HEK293 (cell line): ENCODE results near the gene RASGRF2.

ENCODE experiments used
- CTCF ChIA-PET: fragments of 350-600 bp; formaldehyde crosslinking; extraction: SDS; loops from one replicate; lab custom pipeline; 2021; ENCODE audit warnings: antibody characterized with exemption; lab: Yijun Ruan, JAX
- POLR2A ChIA-PET: fragments of 300-600 bp; formaldehyde crosslinking; extraction: SDS; loops from one replicate; lab custom pipeline; 2020; ENCODE audit warnings: antibody characterized with exemption, inconsistent platforms; lab: Yijun Ruan, JAX
- H3K27ac ChIP-seq: fragments of 200-500 bp; sonication (Bioruptor generic); 2 replicates; pipeline ENCODE4 v1.5.1; 2014; ENCODE audit warnings: low read depth, low read length, control low read depth, inconsistent platforms; ENCODE audit errors: extremely low read depth
- H3K36me3 ChIP-seq, 2 experiments: fragments of 200-500 bp in 1 of 2; sonication (Bioruptor generic) in 1 of 2; 1 replicate in 1 of 2; 2 replicates in 1 of 2; pipeline ENCODE4 v1.5.1; 2014 to 2017; ENCODE audit warnings: inconsistent platforms in 2 of 2, low read length in 2 of 2; ENCODE audit not compliant: control insufficient read depth in 2 of 2, insufficient read depth in 1 of 2
- H3K4me1 ChIP-seq: fragments of 200-500 bp; sonication (Bioruptor generic); 2 replicates; pipeline ENCODE4 v1.5.1; 2014; ENCODE audit warnings: mild to moderate bottlenecking, low read length, inconsistent platforms; ENCODE audit not compliant: control insufficient read depth, insufficient read depth
- H3K4me3 ChIP-seq: 2 replicates; pipeline ENCODE4 v1.5.1; 2011; ENCODE audit warnings: low read depth, mild to moderate bottlenecking, control low read depth, low read length, moderate library complexity
- H3K9me3 ChIP-seq: fragments of 200-500 bp; sonication (Bioruptor generic); 2 replicates; pipeline ENCODE4 v1.5.1; 2014; ENCODE audit warnings: low read depth, low read length, inconsistent platforms; ENCODE audit not compliant: control insufficient read depth, insufficient read depth
- TRIM28 ChIP-seq: IDR thresholded peaks from 2 replicates; pipeline ENCODE4 v1.6.1; 2011; ENCODE audit warnings: low read length, control low read depth, borderline replicate concordance
- ZNF146 ChIP-seq: fragments of 450-650 bp; formaldehyde crosslinking; IDR thresholded peaks from 2 replicates; pipeline ENCODE4 v1.5.1; 2016; ENCODE audit warnings: missing biosample characterization, missing genetic modification characterization
- ZNF416 ChIP-seq: fragments of 450-650 bp; formaldehyde crosslinking; IDR thresholded peaks from 2 replicates; pipeline ENCODE4 v1.5.1; 2016; ENCODE audit warnings: missing biosample characterization, missing genetic modification characterization
- ZNF501 ChIP-seq: fragments of 450-650 bp; formaldehyde crosslinking; IDR thresholded peaks from 2 replicates; pipeline ENCODE4 v1.5.1; 2016; ENCODE audit warnings: missing biosample characterization, missing genetic modification characterization
- ZNF558 ChIP-seq: fragments of 450-650 bp; formaldehyde crosslinking; IDR thresholded peaks from 2 replicates; pipeline ENCODE4 v1.5.1; 2016; ENCODE audit warnings: missing biosample characterization, missing genetic modification characterization
- ZNF596 ChIP-seq: fragments of 450-650 bp; IDR thresholded peaks from 2 replicates; pipeline ENCODE4 v1.5.0; 2018; ENCODE audit warnings: missing biosample characterization, mild to moderate bottlenecking, missing genetic modification characterization, moderate library complexity
- ZNF610 ChIP-seq: fragments of 450-650 bp; formaldehyde crosslinking; IDR thresholded peaks from 2 replicates; pipeline ENCODE4 v1.5.1; 2016; ENCODE audit warnings: missing biosample characterization, missing genetic modification characterization, borderline replicate concordance
- ZNF664 ChIP-seq: fragments of 450-650 bp; formaldehyde crosslinking; IDR thresholded peaks from 2 replicates; pipeline ENCODE4 v1.5.1; 2016; ENCODE audit warnings: missing biosample characterization, missing genetic modification characterization
- TF ChIP-seq, protein P1 (sequence below): fragments of 450-650 bp; IDR thresholded peaks from 2 replicates; pipeline ENCODE4 v1.5.1; 2018; ENCODE audit warnings: missing biosample characterization, missing genetic modification characterization
- TF ChIP-seq, protein P2 (sequence below): fragments of 450-650 bp; formaldehyde crosslinking; IDR thresholded peaks from 2 replicates; pipeline ENCODE4 v1.5.1; 2017; ENCODE audit warnings: missing biosample characterization, missing genetic modification characterization
- TF ChIP-seq, protein P3 (sequence below): fragments of 450-650 bp; formaldehyde crosslinking; IDR thresholded peaks from 2 replicates; pipeline ENCODE4 v1.5.1; 2016; ENCODE audit warnings: missing biosample characterization, missing genetic modification characterization
- TF ChIP-seq, protein P4 (sequence below): fragments of 450-650 bp; formaldehyde crosslinking; IDR thresholded peaks from 2 replicates; pipeline ENCODE4 v1.5.1; 2017; ENCODE audit warnings: missing biosample characterization, mild to moderate bottlenecking, missing genetic modification characterization, moderate library complexity
- TF ChIP-seq, protein P5 (sequence below): fragments of 450-650 bp; IDR thresholded peaks from 2 replicates; pipeline ENCODE4 v1.5.1; 2018; ENCODE audit warnings: missing biosample characterization, mild to moderate bottlenecking, missing genetic modification characterization
- TF ChIP-seq, protein P6 (sequence below): fragments of 450-650 bp; formaldehyde crosslinking; IDR thresholded peaks from 2 replicates; pipeline ENCODE4 v1.5.1; 2017; ENCODE audit warnings: missing biosample characterization, missing genetic modification characterization
- TF ChIP-seq, protein P7 (sequence below): fragments of 450-650 bp; formaldehyde crosslinking; IDR thresholded peaks from 2 replicates; pipeline ENCODE4 v1.5.1; 2016; ENCODE audit warnings: missing biosample characterization, missing genetic modification characterization

The RASGRF2 gene

DNA sequence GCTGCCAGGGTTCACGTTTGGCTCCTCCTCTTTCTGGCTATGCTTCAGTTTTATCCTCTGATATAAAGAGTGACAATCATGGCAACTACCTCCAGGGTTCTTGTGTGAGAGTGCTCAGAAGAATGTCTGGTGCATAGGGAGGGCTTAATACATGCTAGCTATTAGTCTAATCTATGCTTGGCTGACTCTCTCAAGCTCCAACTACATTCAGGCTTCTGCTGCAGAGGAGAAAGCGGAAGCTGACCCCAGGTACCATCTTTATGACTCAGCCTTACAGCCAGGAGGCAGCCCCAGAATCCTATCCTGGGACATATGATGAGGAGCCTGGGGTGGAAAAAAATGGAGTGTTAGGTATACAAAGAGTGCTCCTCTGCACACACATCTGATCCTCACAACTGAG is 32.1 kb upstream of the RASGRF2 start:
- TF ChIP-seq TRIM28 = no peak
- TF ChIP-seq, protein P1, sequence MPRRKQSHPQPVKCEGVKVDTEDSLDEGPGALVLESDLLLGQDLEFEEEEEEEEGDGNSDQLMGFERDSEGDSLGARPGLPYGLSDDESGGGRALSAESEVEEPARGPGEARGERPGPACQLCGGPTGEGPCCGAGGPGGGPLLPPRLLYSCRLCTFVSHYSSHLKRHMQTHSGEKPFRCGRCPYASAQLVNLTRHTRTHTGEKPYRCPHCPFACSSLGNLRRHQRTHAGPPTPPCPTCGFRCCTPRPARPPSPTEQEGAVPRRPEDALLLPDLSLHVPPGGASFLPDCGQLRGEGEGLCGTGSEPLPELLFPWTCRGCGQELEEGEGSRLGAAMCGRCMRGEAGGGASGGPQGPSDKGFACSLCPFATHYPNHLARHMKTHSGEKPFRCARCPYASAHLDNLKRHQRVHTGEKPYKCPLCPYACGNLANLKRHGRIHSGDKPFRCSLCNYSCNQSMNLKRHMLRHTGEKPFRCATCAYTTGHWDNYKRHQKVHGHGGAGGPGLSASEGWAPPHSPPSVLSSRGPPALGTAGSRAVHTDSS (tag by site-specific recombination) = no peak
- TF ChIP-seq, protein P2, sequence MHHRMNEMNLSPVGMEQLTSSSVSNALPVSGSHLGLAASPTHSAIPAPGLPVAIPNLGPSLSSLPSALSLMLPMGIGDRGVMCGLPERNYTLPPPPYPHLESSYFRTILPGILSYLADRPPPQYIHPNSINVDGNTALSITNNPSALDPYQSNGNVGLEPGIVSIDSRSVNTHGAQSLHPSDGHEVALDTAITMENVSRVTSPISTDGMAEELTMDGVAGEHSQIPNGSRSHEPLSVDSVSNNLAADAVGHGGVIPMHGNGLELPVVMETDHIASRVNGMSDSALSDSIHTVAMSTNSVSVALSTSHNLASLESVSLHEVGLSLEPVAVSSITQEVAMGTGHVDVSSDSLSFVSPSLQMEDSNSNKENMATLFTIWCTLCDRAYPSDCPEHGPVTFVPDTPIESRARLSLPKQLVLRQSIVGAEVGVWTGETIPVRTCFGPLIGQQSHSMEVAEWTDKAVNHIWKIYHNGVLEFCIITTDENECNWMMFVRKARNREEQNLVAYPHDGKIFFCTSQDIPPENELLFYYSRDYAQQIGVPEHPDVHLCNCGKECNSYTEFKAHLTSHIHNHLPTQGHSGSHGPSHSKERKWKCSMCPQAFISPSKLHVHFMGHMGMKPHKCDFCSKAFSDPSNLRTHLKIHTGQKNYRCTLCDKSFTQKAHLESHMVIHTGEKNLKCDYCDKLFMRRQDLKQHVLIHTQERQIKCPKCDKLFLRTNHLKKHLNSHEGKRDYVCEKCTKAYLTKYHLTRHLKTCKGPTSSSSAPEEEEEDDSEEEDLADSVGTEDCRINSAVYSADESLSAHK = no peak
- TF ChIP-seq ZNF501 = no peak
- TF ChIP-seq ZNF416 (tag by site-specific recombination) = no peak
- TF ChIP-seq, protein P3, sequence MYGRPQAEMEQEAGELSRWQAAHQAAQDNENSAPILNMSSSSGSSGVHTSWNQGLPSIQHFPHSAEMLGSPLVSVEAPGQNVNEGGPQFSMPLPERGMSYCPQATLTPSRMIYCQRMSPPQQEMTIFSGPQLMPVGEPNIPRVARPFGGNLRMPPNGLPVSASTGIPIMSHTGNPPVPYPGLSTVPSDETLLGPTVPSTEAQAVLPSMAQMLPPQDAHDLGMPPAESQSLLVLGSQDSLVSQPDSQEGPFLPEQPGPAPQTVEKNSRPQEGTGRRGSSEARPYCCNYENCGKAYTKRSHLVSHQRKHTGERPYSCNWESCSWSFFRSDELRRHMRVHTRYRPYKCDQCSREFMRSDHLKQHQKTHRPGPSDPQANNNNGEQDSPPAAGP = no peak
- TF ChIP-seq ZNF664 (tag by site-specific recombination) = no peak
- TF ChIP-seq ZNF558 (tag by site-specific recombination) = no peak
- TF ChIP-seq, protein P4, sequence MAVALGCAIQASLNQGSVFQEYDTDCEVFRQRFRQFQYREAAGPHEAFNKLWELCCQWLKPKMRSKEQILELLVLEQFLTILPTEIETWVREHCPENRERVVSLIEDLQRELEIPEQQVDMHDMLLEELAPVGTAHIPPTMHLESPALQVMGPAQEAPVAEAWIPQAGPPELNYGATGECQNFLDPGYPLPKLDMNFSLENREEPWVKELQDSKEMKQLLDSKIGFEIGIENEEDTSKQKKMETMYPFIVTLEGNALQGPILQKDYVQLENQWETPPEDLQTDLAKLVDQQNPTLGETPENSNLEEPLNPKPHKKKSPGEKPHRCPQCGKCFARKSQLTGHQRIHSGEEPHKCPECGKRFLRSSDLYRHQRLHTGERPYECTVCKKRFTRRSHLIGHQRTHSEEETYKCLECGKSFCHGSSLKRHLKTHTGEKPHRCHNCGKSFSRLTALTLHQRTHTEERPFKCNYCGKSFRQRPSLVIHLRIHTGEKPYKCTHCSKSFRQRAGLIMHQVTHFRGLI (tag by site-specific recombination) = no peak
- TF ChIP-seq ZNF610 (tag by site-specific recombination) = no peak
- TF ChIP-seq, all 188 proteins: peak for 0
- no peak overlapping the region for H3K27ac ChIP-seq
- POLR2A ChIA-PET = no interaction called here
- no peaks in the 10 kb centered on the region for H3K36me3 ChIP-seq
- H3K9me3 ChIP-seq = no peaks in the 10 kb centered on the region
- no peak overlapping the region for H3K4me3 ChIP-seq
- no peaks in the 10 kb centered on the region for H3K4me1 ChIP-seq
- CTCF ChIA-PET = interaction anchor here (0.8 to 1.4 kb wide), 2 partner anchors 8 to 180 kb away, joined by 3 read pairs; no protein-coding TSS in a partner anchor

DNA sequence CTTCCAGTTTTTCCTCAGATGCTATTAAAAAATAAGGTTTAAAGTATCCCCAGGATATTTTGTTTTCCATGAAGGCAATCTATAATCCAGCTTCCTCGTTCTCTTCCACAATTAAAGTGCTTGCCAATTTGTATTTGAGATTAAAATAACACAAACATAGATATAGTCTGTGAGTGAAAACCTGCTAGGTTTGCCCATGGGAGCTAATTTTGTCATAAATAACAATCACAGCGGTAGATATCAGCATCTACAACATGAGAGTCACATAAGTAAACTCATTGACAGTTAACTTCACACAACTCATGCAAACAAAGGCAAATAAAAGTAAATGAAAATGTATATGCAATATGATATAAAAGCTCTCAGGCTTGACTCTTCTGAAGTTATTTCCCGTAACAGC is 29.2 kb upstream of the RASGRF2 start:
- ChIA-PET POLR2A (no interaction called here), CTCF (interaction anchor here (1.5 kb wide), 1 partner anchor 264 kb away, joined by 4 read pairs; no protein-coding TSS in a partner anchor)
- Histone ChIP-seq H3K9me3 (no peaks in the 10 kb centered on the region), H3K36me3 (no peaks in the 10 kb centered on the region), H3K4me3 (no peak overlapping the region), H3K27ac (no peak overlapping the region), H3K4me1 (no peaks in the 10 kb centered on the region)
- TF ChIP-seq ZNF146 (no peak), ZNF596 (no peak)
- TF ChIP-seq, protein P5, sequence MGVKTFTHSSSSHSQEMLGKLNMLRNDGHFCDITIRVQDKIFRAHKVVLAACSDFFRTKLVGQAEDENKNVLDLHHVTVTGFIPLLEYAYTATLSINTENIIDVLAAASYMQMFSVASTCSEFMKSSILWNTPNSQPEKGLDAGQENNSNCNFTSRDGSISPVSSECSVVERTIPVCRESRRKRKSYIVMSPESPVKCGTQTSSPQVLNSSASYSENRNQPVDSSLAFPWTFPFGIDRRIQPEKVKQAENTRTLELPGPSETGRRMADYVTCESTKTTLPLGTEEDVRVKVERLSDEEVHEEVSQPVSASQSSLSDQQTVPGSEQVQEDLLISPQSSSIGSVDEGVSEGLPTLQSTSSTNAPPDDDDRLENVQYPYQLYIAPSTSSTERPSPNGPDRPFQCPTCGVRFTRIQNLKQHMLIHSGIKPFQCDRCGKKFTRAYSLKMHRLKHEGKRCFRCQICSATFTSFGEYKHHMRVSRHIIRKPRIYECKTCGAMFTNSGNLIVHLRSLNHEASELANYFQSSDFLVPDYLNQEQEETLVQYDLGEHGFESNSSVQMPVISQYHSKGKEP (tag by site-specific recombination) = no peak
- TF ChIP-seq, protein P6, sequence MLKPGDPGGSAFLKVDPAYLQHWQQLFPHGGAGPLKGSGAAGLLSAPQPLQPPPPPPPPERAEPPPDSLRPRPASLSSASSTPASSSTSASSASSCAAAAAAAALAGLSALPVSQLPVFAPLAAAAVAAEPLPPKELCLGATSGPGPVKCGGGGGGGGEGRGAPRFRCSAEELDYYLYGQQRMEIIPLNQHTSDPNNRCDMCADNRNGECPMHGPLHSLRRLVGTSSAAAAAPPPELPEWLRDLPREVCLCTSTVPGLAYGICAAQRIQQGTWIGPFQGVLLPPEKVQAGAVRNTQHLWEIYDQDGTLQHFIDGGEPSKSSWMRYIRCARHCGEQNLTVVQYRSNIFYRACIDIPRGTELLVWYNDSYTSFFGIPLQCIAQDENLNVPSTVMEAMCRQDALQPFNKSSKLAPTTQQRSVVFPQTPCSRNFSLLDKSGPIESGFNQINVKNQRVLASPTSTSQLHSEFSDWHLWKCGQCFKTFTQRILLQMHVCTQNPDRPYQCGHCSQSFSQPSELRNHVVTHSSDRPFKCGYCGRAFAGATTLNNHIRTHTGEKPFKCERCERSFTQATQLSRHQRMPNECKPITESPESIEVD (tag by site-specific recombination) = peak; percentile 56
- TF ChIP-seq, protein P7, sequence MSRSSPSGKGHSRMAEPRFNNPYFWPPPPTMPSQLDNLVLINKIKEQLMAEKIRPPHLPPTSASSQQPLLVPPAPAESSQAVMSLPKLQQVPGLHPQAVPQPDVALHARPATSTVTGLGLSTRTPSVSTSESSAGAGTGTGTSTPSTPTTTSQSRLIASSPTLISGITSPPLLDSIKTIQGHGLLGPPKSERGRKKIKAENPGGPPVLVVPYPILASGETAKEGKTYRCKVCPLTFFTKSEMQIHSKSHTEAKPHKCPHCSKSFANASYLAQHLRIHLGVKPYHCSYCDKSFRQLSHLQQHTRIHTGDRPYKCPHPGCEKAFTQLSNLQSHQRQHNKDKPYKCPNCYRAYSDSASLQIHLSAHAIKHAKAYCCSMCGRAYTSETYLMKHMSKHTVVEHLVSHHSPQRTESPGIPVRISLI (tag by site-specific recombination) = no peak
